K562 (cell line): Measurements from ENCODE around the gene CDK4. TPM values are rescaled to one million over a fixed set of nuclear protein-coding genes. Genes with fewer than 3 reads are reported as not detected.

ENCODE experiments used
- ATAC-seq: fragments of 200-7000 bp; cut with Tn5 transposase; 3 replicates; pipeline ENCODE4 v1.9.1; 2020; ENCODE audit warnings: moderate library complexity
- BruUV-seq: library from RNA; stranded (reverse); fragments of 400-500 nt; replicated peaks from 2 replicates; lab custom pipeline; 2021; lab: Mats Ljungman, UMichigan
- CTCF ChIA-PET: fragments of 300-600 bp; formaldehyde crosslinking; extraction: SDS; loops from one replicate; lab custom pipeline; 2021; ENCODE audit warnings: low intra/inter-chr PET ratio; lab: Yijun Ruan, JAX
- POLR2A ChIA-PET: fragments of 300-600, 350-650 bp; sonication (Branson Sonifier 250); formaldehyde crosslinking; extraction: SDS; loops from one replicate; lab custom pipeline; 2021; ENCODE audit warnings: antibody characterized with exemption, inconsistent platforms; lab: Yijun Ruan, JAX
- DNase-seq, 4 experiments: peaks; one replicate each; pipeline versions ENCODE4 v3.0.0 to v3.0.0-alpha.2; 2011 to 2018; ENCODE audit warnings: low spot score in 3 of 4, mixed read lengths in 3 of 4; ENCODE audit errors: extremely low read depth in 1 of 4
- FAIRE-seq: peaks from 2 replicates; lab custom pipeline; 2011; peaks lifted over from hg19 to GRCh38; lab: Jason Lieb, UNC
- H2AFZ ChIP-seq: 2 replicates; pipeline ENCODE4 v1.6.0; 2011; ENCODE audit warnings: low read depth, low read length, control low read depth, inconsistent platforms
- H3K27ac ChIP-seq: fragments of 200-600 bp; 3 replicates; pipeline ENCODE4 v1.8.0; 2011; ENCODE audit warnings: low read depth, mild to moderate bottlenecking, control low read depth, inconsistent platforms, low read length, moderate library complexity, mixed read lengths; ENCODE audit errors: extremely low read depth
- H3K27me3 ChIP-seq, 2 experiments: fragments of 300-600 bp in 1 of 2; 2 replicates in 1 of 2; 3 replicates in 1 of 2; pipeline versions ENCODE4 v1.6.0 to v1.8.0; 2011; ENCODE audit warnings: inconsistent platforms in 2 of 2, low read length in 2 of 2, mild to moderate bottlenecking in 1 of 2, mixed read lengths in 1 of 2, moderate library complexity in 1 of 2; ENCODE audit not compliant: control insufficient read depth in 2 of 2, insufficient read depth in 2 of 2
- H3K36me3 ChIP-seq: fragments of 300-600 bp; 3 replicates; pipeline ENCODE4 v1.8.0; 2011; ENCODE audit warnings: mild to moderate bottlenecking, low read length, inconsistent platforms; ENCODE audit not compliant: control insufficient read depth, insufficient read depth
- H3K4me1 ChIP-seq, 2 experiments: fragments of 200-600 bp in 1 of 2; replicated peaks in 1 of 2; 2 replicates in 1 of 2; 3 replicates in 1 of 2; pipeline versions ENCODE4 v1.5.1 to v1.8.0; 2011; ENCODE audit warnings: inconsistent platforms in 2 of 2, low read length in 2 of 2, mild to moderate bottlenecking in 1 of 2, mixed read lengths in 1 of 2, moderate library complexity in 1 of 2; ENCODE audit not compliant: control insufficient read depth in 2 of 2, insufficient read depth in 2 of 2
- H3K4me2 ChIP-seq: 2 replicates; pipeline ENCODE4 v1.6.1; 2011; ENCODE audit warnings: low read length, control low read depth, inconsistent platforms, mixed read lengths; ENCODE audit not compliant: insufficient read depth
- H3K4me3 ChIP-seq: fragments of 200-600 bp; sonication (generic), shearing (Covaris generic); 2 replicates; pipeline ENCODE4 v1.5.1; 2016; ENCODE audit warnings: control low read depth, inconsistent platforms
- H3K79me2 ChIP-seq: fragments of 200-600 bp; 3 replicates; pipeline ENCODE4 v1.8.0; 2011; ENCODE audit warnings: low read length, inconsistent platforms; ENCODE audit not compliant: control insufficient read depth, insufficient read depth
- H3K9ac ChIP-seq, 2 experiments: 2 replicates each; pipeline versions ENCODE4 v1.6.0 to v1.6.1; 2011; ENCODE audit warnings: low read depth in 2 of 2, low read length in 2 of 2, control low read depth in 1 of 2, inconsistent platforms in 1 of 2, mild to moderate bottlenecking in 1 of 2, mixed read lengths in 1 of 2; ENCODE audit not compliant: insufficient read depth in 1 of 2
- H3K9me1 ChIP-seq: one replicate; pipeline ENCODE4 v1.6.0; 2011; ENCODE audit warnings: inconsistent platforms, mild to moderate bottlenecking, low read length, moderate library complexity; ENCODE audit not compliant: control insufficient read depth, insufficient read depth
- H3K9me3 ChIP-seq: replicated peaks from 2 replicates; pipeline ENCODE4 v1.5.1; 2011; ENCODE audit warnings: low read depth, low read length, inconsistent platforms; ENCODE audit not compliant: control insufficient read depth, insufficient read depth
- H4K20me1 ChIP-seq: replicated peaks from 2 replicates; pipeline ENCODE4 v1.6.1; 2011; ENCODE audit warnings: low read length, inconsistent platforms, mixed read lengths; ENCODE audit not compliant: control insufficient read depth, insufficient read depth
- CEBPB ChIP-seq: fragments of 450-650 bp; IDR thresholded peaks from 2 replicates; pipeline ENCODE4 v1.6.1; 2016; ENCODE audit warnings: missing genetic modification characterization, missing compliant biosample characterization
- L3MBTL2 ChIP-seq: fragments of 450-650 bp; IDR thresholded peaks from 2 replicates; pipeline ENCODE4 v1.6.1; 2016; ENCODE audit warnings: mild to moderate bottlenecking, moderate library complexity
- MAFG ChIP-seq: fragments of 450-650 bp; conservative IDR thresholded peaks from 2 replicates; pipeline ENCODE4 v1.6.1; 2016; ENCODE audit warnings: missing genetic modification characterization, missing compliant biosample characterization
- MYC ChIP-seq, 2 experiments: fragments of 250-450 bp in 1 of 2; sonication (Bioruptor Pico) in 1 of 2; IDR thresholded peaks; 2 replicates each; pipeline versions ENCODE4 v1.5.1 to v1.6.1; 2012 to 2021; ENCODE audit warnings: low read depth in 2 of 2, borderline replicate concordance in 1 of 2, improper control_type of control experiment in 1 of 2, low read length in 1 of 2, mild to moderate bottlenecking in 1 of 2, moderate library complexity in 1 of 2
- NRF1 ChIP-seq, 2 experiments: fragments of 450-650 bp; IDR thresholded peaks in 1 of 2; conservative IDR thresholded peaks in 1 of 2; 2 replicates each; pipeline ENCODE4 v1.6.1; 2014; ENCODE audit warnings: mild to moderate bottlenecking in 2 of 2
- RBFOX2 ChIP-seq: fragments of 200-400 bp; formaldehyde crosslinking; IDR thresholded peaks from 2 replicates; pipeline ENCODE4 v1.6.1; 2017; ENCODE audit warnings: low read depth, mild to moderate bottlenecking, low read length, moderate library complexity
- WGBS: fragments of 100-300 bp; shearing (Covaris generic); methylation state at CpG from one replicate; pipeline ENCODE4 v1.1.6; 2016; ENCODE audit warnings: low coverage, mixed read lengths; ENCODE audit not compliant: insufficient coverage; ENCODE audit errors: missing lambda C conversion rate; 5-methylcytosine and 5-hydroxymethylcytosine counted together
- in situ Hi-C: fragments of 300-500 bp; cut with MboI; formaldehyde crosslinking; loops from 4 replicates; pipeline ENCODE4 v1.15.0; 2018; ENCODE audit warnings: inconsistent platforms, mixed read lengths
- intact Hi-C: fragments of 100-400 bp; cut with micrococcal nuclease; formaldehyde crosslinking; loops from 2 replicates; pipeline ENCODE4 v1.14.2; 2022
- polyA plus RNA-seq, 8 experiments: library from polyadenylated mRNA; depleted of rRNA in 4 of 8; stranded (reverse) in 5 of 8; unstranded in 3 of 8; fragments of >200 nt; fragmentation: Nextera tagmentation in 2 of 8; fragmentation: Illumina TruSeq in 1 of 8; extraction: Ambion mirVana in 2 of 8; extraction: Trizol in 1 of 8; gene quantifications; 2 replicates each; pipeline versions ENCODE4 v1.2.1 to v1.2.3, GENCODE V29; 2011 to 2014; ENCODE audit warnings: inconsistent platforms in 1 of 8, missing spikeins in 1 of 8
- total RNA-seq, 7 experiments: library from RNA; depleted of rRNA in 6 of 7; stranded (reverse); fragments of >200 nt in 6 of 7; fragmentation: Illumina TruSeq in 2 of 7; extraction: Trizol in 2 of 7; gene quantifications; 2 replicates each; pipeline versions ENCODE4 v1.2.1 to v1.2.3, GENCODE V29; 2011 to 2021; ENCODE audit warnings: low replicate concordance in 1 of 7
- TF ChIP-seq, protein P1 (sequence below), 2 experiments: fragments of 250-450 bp in 1 of 2; fragments of 450-650 bp in 1 of 2; sonication (Bioruptor Pico) in 1 of 2; IDR thresholded peaks; 2 replicates each; pipeline versions ENCODE4 v1.6.1 to v1.8.0; 2016 to 2021; ENCODE audit warnings: mild to moderate bottlenecking in 2 of 2, moderate library complexity in 2 of 2, missing compliant biosample characterization in 1 of 2, missing genetic modification characterization in 1 of 2
- TF ChIP-seq, protein P2 (sequence below), 3 experiments: fragments of 200-800 bp in 1 of 3; fragments of 250-450 bp in 1 of 3; fragments of 450-650 bp in 1 of 3; sonication (Bioruptor Pico) in 1 of 3; sonication (Bioruptor generic) in 1 of 3; formaldehyde crosslinking in 1 of 3; IDR thresholded peaks; 2 replicates each; pipeline versions ENCODE4 v1.6.1 to v1.8.0; 2016 to 2022; ENCODE audit warnings: mild to moderate bottlenecking in 2 of 3, missing genetic modification characterization in 2 of 3, missing compliant biosample characterization in 1 of 3, moderate library complexity in 1 of 3

Gene CDK4
- total and polyA plus RNA-seq, 9 of the 15 experiments (the other 6 are each of a cell fraction or from before 2014, with no cell fraction given): 37.8 to 436 (median 238) TPM

DNA sequence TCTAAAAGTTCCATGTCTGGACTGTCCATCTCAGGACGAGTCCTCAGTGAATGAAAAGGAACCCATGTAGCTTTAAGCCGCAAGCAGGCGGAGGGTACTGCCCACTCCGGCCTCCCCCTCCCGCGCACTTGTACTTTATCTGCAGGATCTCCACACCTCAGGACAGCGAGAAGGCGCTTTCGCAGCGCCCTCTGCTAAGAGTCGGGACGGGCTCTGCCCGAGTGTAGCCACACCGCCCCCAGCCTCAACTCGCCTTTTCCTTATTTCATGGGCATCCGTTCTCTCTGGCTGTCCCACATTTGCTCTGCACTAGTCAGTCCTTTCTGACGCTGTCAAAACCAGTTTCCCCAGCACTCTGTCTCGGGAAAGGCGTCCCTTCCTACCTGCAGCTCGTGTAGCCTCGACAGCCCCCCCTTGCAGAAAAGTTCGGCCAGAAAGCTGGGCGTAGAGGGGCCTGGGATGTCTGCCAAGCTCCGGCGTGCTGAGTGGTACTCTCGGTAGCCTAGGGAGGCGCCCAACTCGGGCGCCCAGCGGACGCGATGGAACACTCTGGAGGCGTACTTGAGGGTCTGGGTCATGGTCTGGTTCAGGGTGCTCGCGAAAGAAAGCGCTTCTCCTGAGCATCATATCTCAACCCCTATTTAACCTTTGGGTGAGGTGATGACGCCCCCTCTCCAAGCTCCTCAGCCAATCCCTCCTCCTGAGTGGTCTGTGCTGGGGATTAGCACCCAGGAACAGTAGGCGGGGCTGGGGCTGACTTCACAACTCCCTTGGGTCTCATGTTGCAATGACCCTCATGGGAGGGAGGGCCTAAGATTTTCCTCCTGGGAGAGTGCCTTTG lies 14.6 kb upstream of the CDK4 start, which contains the start of gene CYP27B1 (continued):
- TF ChIP-seq NRF1 (conservative IDR thresholded peaks at IDR 0.05 in 1 of 2, IDR thresholded peaks at IDR 0.05 in 1 of 2) (peak; percentile 13 to 20; a peak in 2 of 4 replicates), RBFOX2 (peak; percentile 38; the same call in 1 of the 2 replicates), CEBPB (tag) (peak; percentile 85), L3MBTL2 (peak; percentile 43), MYC (IDR thresholded peaks at IDR 0.05; ENCODE audit: low read depth, low read length) (0 out of 2 replicates have a peak, but pooled peaks have one; percentile 20), MYC (CRISPR knock-in tag; IDR thresholded peaks at IDR 0.05; ENCODE audit: borderline replicate concordance, low read depth) (no peak), MAFG (no peak)

DNA sequence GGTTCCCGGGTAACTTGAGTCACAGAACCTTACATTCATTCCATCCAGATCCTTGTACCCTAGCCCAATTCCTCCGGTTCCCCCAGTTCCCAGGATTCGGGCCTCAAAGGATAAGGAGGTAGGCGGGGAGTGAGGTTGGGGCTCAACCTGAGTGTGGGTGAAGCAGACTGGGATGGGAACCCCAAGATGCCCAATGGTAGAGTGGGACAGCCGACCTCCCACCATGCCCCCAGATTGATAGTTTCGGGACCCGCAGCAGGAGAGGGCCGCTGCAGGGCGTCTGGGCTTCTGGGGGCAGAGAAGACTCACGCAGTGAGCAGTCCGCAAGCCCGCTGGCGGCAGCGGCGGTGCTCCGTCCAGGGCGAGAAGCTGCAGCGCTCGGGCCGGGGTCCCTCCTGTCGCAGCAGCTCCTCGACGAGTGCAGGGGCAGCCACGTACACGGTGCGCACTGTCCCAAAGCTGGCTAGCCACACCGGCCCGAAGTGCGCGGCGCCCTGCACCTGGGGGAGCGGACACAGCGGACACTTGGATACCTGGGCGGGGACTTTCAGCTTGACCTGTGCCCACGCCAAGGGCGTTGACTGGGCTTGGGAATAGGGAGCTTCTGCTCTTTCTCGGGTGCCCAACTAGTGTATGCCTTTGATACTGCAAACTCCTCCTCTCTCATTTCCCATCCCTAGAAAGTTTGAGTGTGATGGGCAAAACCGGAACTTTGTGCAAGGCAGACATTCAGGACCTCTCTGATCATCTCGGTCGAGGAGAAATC lies 13.8 kb upstream of the CDK4 start:
- no peak overlapping the region for H3K4me3 ChIP-seq
- POLR2A ChIA-PET: interaction anchor here (1.0 to 3.8 kb wide), 6 partner anchors 9 to 141 kb away, joined by 3 to 26 read pairs (median 4); partner anchors contain the start of genes AVIL, TSFM and TSPAN31
- in situ Hi-C loops: no loop called here

More for the DNA sequence above, 13.8 kb upstream of the CDK4 start:
- Histone ChIP-seq H3K4me1 (peaks cover 14 to 32% of the 10 kb centered on the region in 2 experiments), H3K9me3 (no peaks in the 10 kb centered on the region), H3K36me3 (peaks cover 31% of the 10 kb centered on the region), H3K9ac (no peak overlapping the region; a peak in 1 of 4 replicates), H3K27ac (no peak overlapping the region), H3K9me1 (no peaks in the 10 kb centered on the region), H3K4me2 (peak overlapping the region; percentile 63), H2AFZ (no peak overlapping the region), H3K27me3 (no peaks in the 10 kb centered on the region), H4K20me1 (no peaks in the 10 kb centered on the region), H3K79me2 (peaks cover 6% of the 10 kb centered on the region)
- intact Hi-C loops: no loop called here
- CTCF ChIA-PET: no interaction called here
- ATAC-seq (no peak), FAIRE-seq (peak; percentile 69), DNase-seq (no peak)
- 78% methylated on average over 23 of the region's 40 CpGs for WGBS
- BruUV-seq: no TSS peak
- TF ChIP-seq, protein P1, sequence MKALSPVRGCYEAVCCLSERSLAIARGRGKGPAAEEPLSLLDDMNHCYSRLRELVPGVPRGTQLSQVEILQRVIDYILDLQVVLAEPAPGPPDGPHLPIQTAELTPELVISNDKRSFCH (CRISPR knock-in tag; IDR thresholded peaks at IDR 0.05): no peak
- TF ChIP-seq, protein P1 (tag; IDR thresholded peaks at IDR 0.05): no peak
- TF ChIP-seq, protein P2, sequence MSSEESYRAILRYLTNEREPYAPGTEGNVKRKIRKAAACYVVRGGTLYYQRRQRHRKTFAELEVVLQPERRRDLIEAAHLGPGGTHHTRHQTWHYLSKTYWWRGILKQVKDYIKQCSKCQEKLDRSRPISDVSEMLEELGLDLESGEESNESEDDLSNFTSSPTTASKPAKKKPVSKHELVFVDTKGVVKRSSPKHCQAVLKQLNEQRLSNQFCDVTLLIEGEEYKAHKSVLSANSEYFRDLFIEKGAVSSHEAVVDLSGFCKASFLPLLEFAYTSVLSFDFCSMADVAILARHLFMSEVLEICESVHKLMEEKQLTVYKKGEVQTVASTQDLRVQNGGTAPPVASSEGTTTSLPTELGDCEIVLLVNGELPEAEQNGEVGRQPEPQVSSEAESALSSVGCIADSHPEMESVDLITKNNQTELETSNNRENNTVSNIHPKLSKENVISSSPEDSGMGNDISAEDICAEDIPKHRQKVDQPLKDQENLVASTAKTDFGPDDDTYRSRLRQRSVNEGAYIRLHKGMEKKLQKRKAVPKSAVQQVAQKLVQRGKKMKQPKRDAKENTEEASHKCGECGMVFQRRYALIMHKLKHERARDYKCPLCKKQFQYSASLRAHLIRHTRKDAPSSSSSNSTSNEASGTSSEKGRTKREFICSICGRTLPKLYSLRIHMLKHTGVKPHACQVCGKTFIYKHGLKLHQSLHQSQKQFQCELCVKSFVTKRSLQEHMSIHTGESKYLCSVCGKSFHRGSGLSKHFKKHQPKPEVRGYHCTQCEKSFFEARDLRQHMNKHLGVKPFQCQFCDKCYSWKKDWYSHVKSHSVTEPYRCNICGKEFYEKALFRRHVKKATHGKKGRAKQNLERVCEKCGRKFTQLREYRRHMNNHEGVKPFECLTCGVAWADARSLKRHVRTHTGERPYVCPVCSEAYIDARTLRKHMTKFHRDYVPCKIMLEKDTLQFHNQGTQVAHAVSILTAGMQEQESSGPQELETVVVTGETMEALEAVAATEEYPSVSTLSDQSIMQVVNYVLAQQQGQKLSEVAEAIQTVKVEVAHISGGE (CRISPR knock-in tag; IDR thresholded peaks at IDR 0.05): peak in 1 of 3 experiments; percentile 39; a peak in 1 of 6 replicates
